SIG-M5 treated with dmso at 0.1 percent for 504 hours (cell line): ENCODE data around the gene ELP2.
"Not testable (repeated sequence)": the region's sequence is repeated elsewhere in the genome, so short reads cannot be mapped to it uniquely, and the experiment has no call there.

ENCODE experiments used
- DNase-seq: peaks from one replicate; lab custom pipeline; 2025; ENCODE audit not compliant: unreplicated experiment; lab: John Stamatoyannopoulos, UW

Gene ELP2

DNA sequence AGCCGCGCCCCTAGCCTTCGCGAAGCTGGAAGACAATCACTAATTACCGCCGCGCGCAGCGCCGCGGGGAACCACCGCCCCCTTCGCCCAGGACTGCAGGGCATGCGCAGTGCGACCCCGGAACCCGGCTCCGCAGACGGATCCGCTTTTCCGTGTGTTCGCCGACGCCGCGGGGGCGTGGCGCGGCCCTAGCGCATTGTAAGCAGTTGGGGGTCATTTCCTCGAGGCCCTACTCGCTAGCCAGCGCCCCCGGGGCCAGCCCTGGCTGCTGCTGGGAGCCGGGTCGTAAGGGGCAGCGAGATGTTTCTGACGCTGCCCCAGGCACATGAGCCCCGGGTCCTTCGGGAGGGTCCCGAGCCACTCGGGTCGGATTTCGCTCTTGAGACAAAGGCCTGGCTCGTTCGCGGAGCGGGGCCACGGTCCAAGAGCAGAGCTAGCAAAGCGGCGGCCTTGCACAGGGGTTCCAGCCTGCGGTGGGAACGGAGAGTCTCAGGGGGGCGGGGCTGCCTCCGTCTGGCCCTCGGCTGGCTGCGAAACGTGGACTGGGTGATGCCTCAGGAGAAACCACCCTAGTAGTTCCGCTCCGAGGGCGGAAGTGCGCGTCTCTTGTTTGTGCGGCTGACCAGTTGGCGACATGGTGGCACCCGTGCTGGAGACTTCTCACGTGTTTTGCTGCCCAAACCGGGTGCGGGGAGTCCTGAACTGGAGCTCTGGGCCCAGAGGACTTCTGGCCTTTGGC lies at the start of gene ELP2, which contains the start of gene SLC39A6:
Gene ELP2 (plus strand): TSS at position 600 of the 739 bp plus-strand sequence. CDS start 35 bp downstream, at position 635.
Gene SLC39A6 (minus strand): TSS at position 41 of the 739 bp plus-strand sequence. CDS start 2,333 bp downstream, outside the sequence.
- peak; percentile 97 for DNase-seq

GRCh38 chr18:36081118-36081517 lies 48.6 kb upstream of the ELP2 start:
- DNase-seq = not testable (repeated sequence)

- peak; percentile 39 for DNase-seq
Measured at GRCh38 chr18:36083729-36084128, 46.0 kb upstream of the ELP2 start.

GRCh38 chr18:36085195-36085594 lies 44.5 kb upstream of the ELP2 start:
- DNase-seq = no peak

DNA sequence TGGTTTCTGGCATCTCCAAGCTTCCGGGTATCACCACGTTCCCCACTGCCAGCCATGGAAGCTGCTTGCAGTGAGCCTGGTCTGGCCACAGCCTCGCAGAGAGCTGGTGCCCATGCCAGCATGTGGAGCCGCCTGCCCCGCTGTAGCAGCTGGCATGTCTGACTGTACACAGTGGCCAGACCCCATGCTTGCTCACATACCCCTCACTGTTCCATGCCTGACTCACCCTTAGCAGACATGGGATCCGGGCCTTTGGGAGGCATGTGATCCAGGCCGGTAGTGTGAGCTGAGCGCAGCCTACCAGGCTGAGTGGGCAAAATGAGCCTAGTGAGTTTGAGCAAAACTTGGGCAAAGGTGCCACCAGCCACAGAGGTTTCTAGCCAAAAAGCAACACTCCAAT lies 43.5 kb upstream of the ELP2 start:
- DNase-seq = no peak

DNA sequence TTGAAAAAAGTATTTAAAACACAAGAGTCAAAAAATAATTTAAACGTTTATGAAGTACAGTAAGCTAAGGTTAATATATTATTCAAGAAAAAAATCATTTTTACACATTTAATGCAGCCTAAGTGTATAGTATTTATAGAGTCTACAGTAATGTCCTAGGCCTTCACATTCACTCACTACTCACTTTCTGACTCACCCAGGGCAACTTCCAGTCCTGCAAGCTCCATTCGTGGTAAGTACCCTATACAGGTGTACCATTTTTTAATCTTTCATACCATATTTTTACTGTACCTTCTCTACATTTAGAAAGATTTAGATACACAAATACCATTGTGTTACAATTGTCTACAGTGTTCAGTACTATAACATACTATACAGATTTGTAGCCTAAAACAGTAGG lies 41.4 kb upstream of the ELP2 start:
- no peak for DNase-seq

DNA sequence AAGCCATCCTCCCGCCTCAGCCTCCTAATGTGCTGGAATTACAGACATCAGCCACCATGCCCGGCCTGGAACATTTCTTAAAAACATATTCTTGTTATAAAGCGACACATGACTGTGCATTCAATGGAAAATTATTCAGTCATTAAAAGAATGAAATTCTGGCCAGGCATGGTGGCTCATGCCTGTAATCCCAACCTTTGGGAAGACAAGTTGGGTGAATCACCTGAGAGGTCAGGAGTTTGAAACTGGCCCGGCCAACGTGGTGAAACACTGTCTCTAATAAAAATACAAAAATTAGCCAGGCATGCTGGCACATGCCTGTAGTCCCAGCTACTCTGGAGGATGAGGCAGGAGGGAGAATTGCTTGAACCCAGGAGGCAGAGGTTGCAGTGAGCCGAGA lies 40.7 kb upstream of the ELP2 start:
- no peak for DNase-seq

- DNase-seq = not testable (repeated sequence)
Measured at GRCh38 chr18:36092116-36092515, 37.6 kb upstream of the ELP2 start.

DNA sequence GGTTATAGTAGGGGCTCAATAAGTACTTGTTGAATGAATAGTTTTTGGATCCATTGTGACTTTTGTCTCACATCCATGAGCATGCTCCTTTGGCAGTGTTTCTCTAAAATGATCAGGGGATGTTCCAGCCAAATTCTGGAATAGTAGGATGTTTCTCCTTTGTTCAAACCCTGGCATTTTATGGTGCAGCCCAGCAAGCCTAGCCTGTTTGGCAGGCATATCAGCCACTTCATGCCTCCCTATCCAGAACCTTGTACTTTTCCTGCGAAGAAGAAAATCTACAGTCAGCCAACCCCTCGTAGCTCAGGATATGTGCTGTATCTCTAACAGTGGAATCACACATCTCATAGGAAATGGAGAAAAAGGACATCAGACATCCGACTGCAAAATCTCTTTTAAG lies 35.3 kb upstream of the ELP2 start:
- DNase-seq = no peak

DNA sequence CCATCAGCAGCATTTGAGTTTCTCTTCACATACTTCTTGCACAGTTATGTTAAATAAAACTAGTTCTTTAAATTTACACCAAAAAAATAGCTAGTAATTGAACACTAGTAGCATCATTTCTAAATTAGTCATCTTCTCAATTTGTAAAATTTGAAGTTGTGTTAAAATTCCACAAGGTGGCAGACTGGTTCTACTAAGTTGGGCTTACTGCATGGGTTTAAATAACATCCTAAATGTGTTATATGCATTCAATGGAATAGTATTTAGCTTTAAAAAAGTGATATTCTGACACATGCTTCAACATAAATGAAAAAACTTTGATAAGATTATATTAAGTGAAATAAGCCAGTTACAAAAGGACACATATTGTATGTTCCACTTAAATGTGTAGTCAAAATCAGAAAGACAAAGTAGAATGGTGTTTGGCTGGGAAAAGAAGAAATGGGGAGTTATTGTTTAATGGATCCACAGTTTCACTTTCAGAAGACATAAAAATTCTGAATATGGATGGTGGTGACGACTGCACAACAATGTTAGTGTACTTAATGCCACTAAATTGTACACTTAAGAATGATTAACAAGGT lies 33.7 kb upstream of the ELP2 start:
- peak; percentile 71 for DNase-seq

GRCh38 chr18:36096955-36097354 lies 32.7 kb upstream of the ELP2 start:
- DNase-seq = no peak

DNA sequence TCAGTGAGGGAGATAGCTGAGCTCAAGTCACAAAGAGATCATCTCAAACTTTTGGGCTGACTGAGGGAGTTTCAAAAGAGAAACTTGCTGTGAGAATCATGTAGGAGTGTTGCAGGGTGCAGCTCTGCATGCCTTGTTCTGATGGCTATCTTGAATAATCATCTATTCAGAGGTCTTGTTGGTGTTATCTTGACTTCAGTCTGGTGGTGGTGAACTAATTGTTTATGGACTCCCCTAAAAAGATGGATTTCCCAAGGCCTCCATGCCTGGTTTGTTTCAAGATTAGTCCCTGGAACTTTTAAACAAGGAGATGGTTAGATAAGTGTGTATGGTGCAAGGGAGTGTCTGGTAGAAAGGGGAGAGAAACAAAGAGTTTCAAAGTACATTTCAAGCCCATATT lies 30.4 kb upstream of the ELP2 start:
- DNase-seq = no peak

DNA sequence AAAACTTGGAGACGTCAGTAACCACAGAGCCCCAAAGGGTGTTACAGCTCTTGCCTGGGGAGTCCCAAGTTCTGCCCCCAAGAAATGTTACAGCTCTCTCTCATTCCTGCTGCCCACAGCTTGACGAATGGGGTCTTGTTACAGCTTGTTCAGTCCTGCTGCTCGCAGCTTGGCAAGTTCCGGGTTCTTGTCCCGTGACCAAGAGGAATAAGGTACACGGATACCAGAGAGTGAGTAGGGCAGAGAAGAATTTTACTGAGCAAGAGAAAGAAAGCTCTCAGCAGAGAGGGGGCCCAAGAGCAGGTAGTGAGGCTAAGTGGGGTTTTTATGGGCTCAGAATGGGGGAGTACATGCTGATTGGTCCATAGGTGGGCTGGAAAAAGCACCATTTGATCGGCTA lies 27.8 kb upstream of the ELP2 start:
- no peak for DNase-seq

- no peak for DNase-seq
Measured at GRCh38 chr18:36104749-36105148, 24.9 kb upstream of the ELP2 start.

- DNase-seq = no peak
Measured at GRCh38 chr18:36107477-36107876, 22.2 kb upstream of the ELP2 start.

DNA sequence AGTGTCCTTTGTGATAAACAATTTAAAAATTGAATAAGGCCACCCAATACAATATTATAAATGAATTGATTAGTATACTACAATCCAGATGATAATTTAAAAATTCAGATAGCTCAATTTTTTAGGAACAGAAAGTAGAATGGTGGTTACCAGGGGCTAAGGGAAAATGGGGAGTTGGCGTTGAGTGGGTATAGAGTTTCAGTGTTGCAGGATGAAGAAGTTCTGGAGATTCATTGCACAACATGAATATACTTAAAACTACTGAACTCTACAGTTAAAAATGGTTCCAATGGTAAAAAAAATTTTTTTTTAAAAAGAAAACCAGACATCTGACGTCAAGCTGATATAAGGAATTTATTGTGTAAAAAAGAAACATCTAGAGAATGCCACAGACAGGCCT lies 21.5 kb upstream of the ELP2 start:
- peak; percentile 17 for DNase-seq

DNA sequence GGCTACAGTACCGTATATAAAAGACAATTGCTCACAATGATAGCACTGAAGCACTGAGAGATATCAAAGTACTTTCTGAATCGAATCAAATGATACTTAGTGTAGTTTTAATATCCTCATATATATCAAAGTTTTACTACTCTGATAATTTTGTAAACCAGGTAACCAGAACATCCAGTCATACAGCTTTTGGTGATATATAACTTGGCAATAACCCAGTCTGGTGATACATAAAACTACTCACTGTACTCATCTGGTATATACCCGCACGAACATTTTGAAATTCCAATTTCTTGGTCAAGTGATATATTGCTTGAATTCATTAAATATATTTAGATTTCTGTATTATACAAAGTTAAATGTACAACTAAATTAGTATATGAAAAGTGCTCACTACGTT lies 21.1 kb upstream of the ELP2 start:
- no peak for DNase-seq

GRCh38 chr18:36109737-36110136 lies 20.0 kb upstream of the ELP2 start:
- DNase-seq = no peak

DNA sequence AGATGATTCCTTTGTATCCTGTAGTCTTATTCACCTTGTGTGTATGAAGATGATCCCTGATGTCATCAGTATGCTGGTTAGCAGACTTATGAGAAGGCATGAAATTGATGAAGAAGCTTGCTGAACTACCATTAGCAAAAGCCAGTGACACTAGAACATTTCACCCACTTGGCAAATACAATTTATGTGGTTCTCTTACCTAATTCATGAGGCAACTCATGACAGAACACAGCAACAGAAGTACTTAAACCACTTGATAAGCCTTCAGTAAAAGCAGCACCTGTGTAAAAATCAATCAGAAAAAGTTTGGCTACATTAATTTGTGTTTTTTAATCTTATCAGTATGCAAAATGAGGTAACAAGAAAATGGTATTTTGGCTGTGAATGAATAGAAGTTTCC lies 17.4 kb upstream of the ELP2 start:
- no peak for DNase-seq

DNA sequence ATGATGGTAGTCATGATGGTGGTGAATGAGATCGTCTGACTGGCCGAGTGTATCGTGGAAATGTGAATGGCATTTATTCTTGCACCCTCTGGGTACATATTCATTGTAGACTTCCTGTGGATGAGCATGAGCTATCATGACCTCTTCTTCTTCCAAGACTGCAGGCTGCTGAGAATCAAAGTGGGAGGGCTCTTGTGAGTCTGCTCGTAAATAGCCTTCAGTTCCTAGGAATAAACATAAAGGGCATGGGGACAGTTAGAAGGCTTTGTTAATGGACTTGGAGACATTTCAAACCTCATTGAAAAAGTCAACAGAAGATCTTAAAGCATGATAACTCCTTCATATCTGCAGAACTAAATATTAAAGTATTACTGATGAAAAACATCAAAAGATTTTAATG lies 15.4 kb upstream of the ELP2 start:
- DNase-seq = no peak

GRCh38 chr18:36114738-36115137 lies 15.0 kb upstream of the ELP2 start:
- DNase-seq = no peak

DNA sequence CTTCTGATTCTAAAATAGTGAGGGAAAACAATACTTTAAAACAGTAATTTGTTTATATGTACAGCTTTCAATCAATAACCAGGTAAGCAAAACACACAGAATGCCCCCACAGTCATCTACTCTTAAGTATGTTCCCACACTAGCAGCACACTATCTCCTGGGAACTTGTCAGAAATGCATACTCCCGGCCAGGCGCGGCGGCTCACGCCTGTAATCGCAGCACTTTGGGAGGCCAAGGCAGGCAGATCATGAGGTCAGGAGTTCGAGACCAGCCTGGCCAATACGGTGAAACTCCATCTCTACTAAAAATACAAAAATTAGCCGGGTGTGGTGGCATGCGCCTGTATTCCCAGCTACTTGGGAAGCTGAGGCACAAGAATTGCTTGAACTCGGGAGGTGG lies 12.9 kb upstream of the ELP2 start:
- not testable (repeated sequence) for DNase-seq

GRCh38 chr18:36120297-36120696 lies 9.4 kb upstream of the ELP2 start:
- no peak for DNase-seq
